Glutamatergic neuron (in vitro differentiated cells): ENCODE results near the gene AXIN2. TPM values are rescaled to one million over a fixed set of nuclear protein-coding genes. Genes with fewer than 3 reads are reported as not detected.
"Not testable (repeated sequence)": the region's sequence is repeated elsewhere in the genome, so short reads cannot be mapped to it uniquely, and the experiment has no call there.

Experiments
- DNase-seq: peaks from one replicate; pipeline ENCODE4 v3.0.0; 2022
- H3K27ac Mint-ChIP-seq: one replicate; pipeline ENCODE4 v1.8.0; 2020; ENCODE audit warnings: mild to moderate bottlenecking, mixed read lengths, inconsistent platforms; ENCODE audit not compliant: unreplicated experiment
- H3K27me3 Mint-ChIP-seq: one replicate; pipeline ENCODE4 v1.8.0; 2020; ENCODE audit warnings: mild to moderate bottlenecking, moderate library complexity, mixed read lengths, inconsistent platforms; ENCODE audit not compliant: unreplicated experiment
- H3K36me3 Mint-ChIP-seq: one replicate; pipeline ENCODE4 v1.8.0; 2020; ENCODE audit warnings: mild to moderate bottlenecking, mixed read lengths, inconsistent platforms; ENCODE audit not compliant: unreplicated experiment
- H3K4me1 Mint-ChIP-seq: one replicate; pipeline ENCODE4 v1.8.0; 2020; ENCODE audit warnings: mild to moderate bottlenecking, low read depth, mixed read lengths, inconsistent platforms; ENCODE audit not compliant: unreplicated experiment
- H3K4me3 Mint-ChIP-seq: one replicate; pipeline ENCODE4 v1.8.0; 2020; ENCODE audit warnings: mild to moderate bottlenecking, mixed read lengths, inconsistent platforms; ENCODE audit not compliant: unreplicated experiment
- H3K9me3 Mint-ChIP-seq: one replicate; pipeline ENCODE4 v1.8.0; 2020; ENCODE audit warnings: mild to moderate bottlenecking, moderate library complexity, mixed read lengths, inconsistent platforms; ENCODE audit not compliant: unreplicated experiment
- total RNA-seq: library from RNA; stranded (reverse); fragmentation: NEBNext Ultra II Directional; extraction: Animal tissue kit (Norgen Biotek cat#: 25700); gene quantifications from one replicate; pipeline ENCODE4 v1.2.1, GENCODE V29; 2021; ENCODE audit not compliant: unreplicated experiment
- TF ChIP-seq, protein P1 (sequence below): fragments of 200-600 bp; sonication (generic); IDR thresholded peaks from one replicate; pipeline ENCODE4 v1.5.0; 2021; ENCODE audit not compliant: partially characterized antibody, unreplicated experiment

Gene AXIN2
- total RNA-seq, 1 donor from 2014 or later, result 26.5 TPM

- Mint-ChIP-seq H3K27me3 (peaks cover 9% of the 10 kb centered on the region), H3K9me3 (peaks cover 10% of the 10 kb centered on the region), H3K4me1 (peaks cover 42% of the 10 kb centered on the region), H3K27ac (no peak overlapping the region), H3K4me3 (no peak overlapping the region), H3K36me3 (no peaks in the 10 kb centered on the region)
- TF ChIP-seq, protein P1, sequence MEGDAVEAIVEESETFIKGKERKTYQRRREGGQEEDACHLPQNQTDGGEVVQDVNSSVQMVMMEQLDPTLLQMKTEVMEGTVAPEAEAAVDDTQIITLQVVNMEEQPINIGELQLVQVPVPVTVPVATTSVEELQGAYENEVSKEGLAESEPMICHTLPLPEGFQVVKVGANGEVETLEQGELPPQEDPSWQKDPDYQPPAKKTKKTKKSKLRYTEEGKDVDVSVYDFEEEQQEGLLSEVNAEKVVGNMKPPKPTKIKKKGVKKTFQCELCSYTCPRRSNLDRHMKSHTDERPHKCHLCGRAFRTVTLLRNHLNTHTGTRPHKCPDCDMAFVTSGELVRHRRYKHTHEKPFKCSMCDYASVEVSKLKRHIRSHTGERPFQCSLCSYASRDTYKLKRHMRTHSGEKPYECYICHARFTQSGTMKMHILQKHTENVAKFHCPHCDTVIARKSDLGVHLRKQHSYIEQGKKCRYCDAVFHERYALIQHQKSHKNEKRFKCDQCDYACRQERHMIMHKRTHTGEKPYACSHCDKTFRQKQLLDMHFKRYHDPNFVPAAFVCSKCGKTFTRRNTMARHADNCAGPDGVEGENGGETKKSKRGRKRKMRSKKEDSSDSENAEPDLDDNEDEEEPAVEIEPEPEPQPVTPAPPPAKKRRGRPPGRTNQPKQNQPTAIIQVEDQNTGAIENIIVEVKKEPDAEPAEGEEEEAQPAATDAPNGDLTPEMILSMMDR, result no peak
- no peak for DNase-seq
These were observed 34.1 kb downstream of the AXIN2 start for GRCh38 chr17:65527381-65527780.

GRCh38 chr17:65526854-65527253, 34.6 kb downstream of the AXIN2 start:
- H3K27me3 Mint-ChIP-seq, H3K4me3 Mint-ChIP-seq, H3K27ac Mint-ChIP-seq, H3K9me3 Mint-ChIP-seq, H3K36me3 Mint-ChIP-seq, DNase-seq: not testable (repeated sequence)
- H3K4me1 Mint-ChIP-seq, result peaks cover 36% of the 10 kb centered on the region

- H3K36me3 Mint-ChIP-seq, result no peaks in the 10 kb centered on the region
- H3K9me3 Mint-ChIP-seq, result peaks cover 3% of the 10 kb centered on the region
- H3K4me3 Mint-ChIP-seq, result no peak overlapping the region
- H3K27ac Mint-ChIP-seq, result no peak overlapping the region
- TF ChIP-seq, protein P1, result no peak
- no peaks in the 10 kb centered on the region for H3K27me3 Mint-ChIP-seq
- no peak for DNase-seq
- H3K4me1 Mint-ChIP-seq, result peaks cover 24% of the 10 kb centered on the region
These were observed 37.4 kb downstream of the AXIN2 start for GRCh38 chr17:65523853-65524664.

DNA sequence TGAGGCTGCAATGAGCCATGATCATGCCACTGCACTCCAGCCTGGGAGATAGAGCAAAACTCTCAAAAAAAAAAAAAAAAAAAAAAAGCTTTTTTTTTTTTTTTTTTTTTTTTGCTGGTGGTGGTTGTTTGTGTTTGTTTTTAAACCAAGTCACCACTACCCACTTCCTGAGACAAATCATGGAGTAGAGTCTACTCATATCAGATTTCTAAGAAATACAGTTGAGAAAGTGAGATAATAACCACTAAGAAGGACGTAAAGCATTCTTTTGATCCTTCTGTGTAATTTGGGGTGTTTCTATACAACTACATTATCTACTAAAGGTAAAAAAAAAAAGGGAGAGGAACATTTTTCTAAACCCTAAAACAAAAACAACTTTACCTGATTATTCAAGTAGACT, 38.0 kb downstream of the AXIN2 start:
- Mint-ChIP-seq H3K27me3 (no peaks in the 10 kb centered on the region), H3K9me3 (peaks cover 3% of the 10 kb centered on the region), H3K36me3 (no peaks in the 10 kb centered on the region), H3K4me3 (no peak overlapping the region), H3K4me1 (peaks cover 26% of the 10 kb centered on the region), H3K27ac (no peak overlapping the region)
- DNase-seq, result no peak
- TF ChIP-seq, protein P1, result no peak

DNA sequence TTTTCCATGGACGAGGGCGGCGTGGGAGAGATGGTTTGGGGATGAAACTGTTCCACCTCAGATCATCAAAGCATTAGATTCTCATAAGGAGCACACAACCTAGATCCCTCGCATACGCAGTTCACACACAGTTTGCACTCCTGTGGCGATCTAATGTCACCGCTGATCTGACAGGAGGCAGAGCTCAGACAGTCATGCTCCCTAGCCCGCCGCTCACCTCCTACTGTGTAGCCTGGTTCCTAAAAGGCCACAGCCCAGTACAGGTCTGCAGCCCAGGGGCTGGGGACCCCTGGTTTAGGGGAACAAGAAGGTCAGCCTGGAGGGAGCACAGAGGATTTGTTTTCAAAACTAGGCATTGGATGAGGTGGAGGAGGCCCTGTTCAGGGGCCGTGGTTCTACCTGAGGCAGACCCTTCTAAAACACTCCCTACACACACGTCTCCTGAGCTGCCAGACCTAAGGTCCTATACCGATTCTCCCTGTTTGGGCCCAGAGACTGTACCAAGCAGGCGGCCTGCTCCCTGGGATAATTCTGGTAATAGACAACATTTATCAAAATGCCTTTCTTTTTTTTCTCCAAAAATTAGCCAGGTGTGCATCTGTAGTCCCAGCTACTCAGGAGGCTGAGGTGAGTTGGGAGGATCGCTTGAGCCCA, 38.6 kb downstream of the AXIN2 start:
- Mint-ChIP-seq H3K27me3 (peaks cover 1% of the 10 kb centered on the region), H3K9me3 (peaks cover 3% of the 10 kb centered on the region), H3K36me3 (no peaks in the 10 kb centered on the region), H3K4me3 (no peak overlapping the region), H3K27ac (no peak overlapping the region), H3K4me1 (peaks cover 27% of the 10 kb centered on the region)
- TF ChIP-seq, protein P1, result no peak
- no peak for DNase-seq
